GM21786 (cell line): ENCODE measurements around the gene SLC29A1.
"Not testable (repeated sequence)": the region's sequence is repeated elsewhere in the genome, so short reads cannot be mapped to it uniquely, and the experiment has no call there.

Experiments
- ATAC-seq: cut with Tn5 transposase; IDR thresholded peaks from one replicate; pipeline ENCODE4 v1.9.1; 2021; ENCODE audit not compliant: unreplicated experiment

Gene SLC29A1

DNA sequence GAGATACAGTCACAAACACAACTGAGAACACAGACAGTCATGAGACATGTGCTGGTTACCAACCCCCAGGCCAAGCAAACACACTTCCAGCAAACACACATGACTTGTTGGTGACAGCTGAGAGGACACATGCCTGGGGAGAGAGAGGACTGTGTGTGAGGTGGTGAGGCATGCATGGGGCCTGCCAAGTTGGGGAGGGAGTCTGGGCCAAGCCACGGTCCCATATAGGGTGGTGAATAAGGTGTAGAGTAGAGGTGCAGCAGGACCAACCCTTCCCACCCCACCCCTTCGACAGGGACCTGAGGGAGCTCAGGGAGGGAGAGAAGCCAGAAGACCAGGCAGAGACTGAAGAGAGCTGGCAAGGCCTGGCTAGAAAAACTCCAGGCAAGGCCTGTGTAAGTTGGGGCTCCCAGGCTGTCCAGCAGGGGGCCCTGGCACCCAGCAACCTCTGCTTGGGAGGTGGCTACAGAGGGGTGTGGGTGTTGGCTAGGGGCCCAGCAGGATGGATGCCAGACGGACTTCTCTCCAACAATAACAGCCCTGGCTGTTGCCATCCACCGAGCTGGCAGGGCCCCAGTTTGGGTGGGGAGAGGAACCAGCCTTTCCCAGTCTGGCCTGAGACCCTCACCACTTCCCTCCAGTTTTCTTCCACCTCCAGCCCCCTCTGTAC, 2.0 kb upstream of the SLC29A1 start:
- ATAC-seq, result peak; percentile 36

DNA sequence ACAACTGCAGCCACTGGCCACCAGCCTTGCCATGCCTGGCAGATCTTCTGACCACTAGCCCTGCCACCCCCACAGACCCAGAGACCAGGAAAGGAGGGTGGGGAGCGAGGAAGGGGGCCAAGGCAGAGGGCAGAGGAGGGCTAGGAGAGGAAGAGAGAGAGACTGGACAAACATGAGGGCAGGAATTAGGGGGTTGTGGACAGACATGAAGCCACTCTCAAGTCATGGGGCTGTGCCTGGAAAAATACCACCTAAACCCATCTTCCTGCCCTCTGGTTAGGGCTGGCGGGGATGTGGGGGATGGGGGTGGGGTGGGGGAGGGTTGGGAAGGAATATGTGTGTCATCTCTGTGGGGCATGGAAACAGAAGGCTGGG, 1.4 kb upstream of the SLC29A1 start:
- ATAC-seq, result no peak

DNA sequence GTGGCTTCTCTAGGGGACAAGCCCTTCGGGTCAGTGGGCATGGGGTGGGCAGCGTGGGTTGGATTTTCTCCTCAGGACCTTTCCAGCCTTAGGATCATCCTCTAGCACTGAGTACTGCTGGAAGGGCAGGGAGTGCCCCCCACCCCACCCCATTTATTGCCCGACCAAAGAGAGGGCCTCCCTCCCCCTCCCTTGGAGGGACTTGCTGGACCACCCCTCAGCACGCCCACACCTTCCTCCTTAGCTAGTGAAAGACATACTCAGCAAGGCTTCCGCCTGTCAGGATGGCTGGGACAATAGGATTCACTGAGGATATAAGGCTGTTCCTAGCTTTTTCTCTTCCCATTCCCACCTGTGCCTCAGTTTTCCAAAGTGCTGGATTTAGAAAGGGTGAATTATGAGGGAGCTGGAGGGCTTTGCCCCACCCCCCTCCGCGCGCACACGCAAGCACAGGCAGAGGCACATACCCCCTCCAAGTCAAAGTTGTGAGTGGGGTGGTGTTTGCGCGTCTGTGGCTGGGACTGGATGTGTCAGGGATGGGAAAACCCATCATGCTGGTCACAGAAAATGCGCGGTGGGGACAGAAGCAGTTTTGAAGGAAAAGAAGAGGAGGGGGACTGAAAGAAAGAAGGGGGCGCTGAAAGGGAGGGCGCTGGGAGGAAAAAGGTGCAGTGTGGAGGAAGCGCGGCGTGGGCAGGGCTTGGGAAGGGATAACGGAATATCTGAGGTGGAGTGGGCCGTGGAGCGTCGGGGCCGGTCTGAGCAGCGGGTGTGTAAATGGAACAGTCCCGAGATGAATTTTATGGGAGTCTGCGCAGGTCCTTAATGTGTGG, 693 bp upstream of the SLC29A1 start:
- peak; percentile 4 for ATAC-seq

DNA sequence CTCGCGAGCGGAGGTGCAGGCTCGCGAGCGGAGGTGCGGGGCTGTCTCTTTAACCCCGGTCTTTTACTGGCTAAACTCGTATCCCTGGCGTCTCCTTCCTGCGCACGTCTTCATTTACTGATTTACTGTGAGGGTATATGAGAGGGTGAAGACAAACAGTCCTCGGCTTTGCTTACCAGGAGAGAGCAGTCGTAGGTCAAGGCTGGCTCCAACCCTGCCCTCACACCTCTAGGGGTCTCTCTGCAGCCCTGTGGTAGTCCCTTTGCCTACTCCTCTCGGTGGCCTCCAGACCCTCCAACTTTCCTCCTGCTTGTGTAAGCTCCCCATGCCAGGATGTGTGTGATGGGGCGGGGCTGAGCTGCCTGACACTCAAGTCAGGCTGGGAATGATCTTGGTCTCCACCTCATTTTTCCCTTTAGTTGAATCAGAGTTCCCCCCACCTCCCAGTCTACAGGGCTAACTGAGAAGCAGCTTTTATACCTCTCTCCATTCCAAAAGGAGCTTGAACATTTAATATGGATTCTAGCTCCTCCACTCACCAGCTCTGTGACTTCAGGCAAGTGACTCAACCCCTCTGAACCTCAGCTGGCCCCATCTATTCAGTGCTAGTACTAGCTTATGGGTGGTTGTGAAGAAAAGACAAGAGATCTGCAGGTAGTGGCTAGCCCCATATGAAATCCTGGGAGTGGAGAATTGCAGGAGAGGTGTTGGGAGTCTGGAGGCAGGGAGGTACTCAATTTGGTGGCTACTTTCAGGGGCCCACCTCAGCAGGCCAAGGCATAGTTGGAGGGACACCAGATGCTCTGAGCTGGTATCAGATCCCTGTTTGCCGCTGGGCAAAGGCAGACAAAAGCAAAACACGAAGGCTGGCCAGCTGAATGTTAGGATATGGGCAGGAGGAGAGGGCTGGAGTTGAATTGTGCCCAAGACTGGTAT, 902 bp downstream of the SLC29A1 start:
- no peak for ATAC-seq

DNA sequence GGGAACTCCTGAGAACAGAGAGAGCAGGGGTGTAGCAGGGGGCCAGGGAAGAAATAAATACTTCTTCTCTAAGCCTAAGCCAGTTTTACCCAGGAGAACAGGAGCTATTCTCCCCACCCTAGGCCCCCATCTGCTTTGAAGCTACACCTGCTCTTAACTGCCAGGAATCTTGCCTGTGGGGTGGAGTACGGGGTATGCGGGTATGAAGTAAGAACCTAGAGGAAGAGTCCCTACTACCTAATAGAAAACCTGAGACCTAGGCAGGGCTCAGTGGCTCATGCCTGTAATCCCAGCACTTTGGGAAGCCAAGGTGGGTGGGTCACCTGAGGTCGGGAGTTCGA, 1.5 kb downstream of the SLC29A1 start:
- no peak for ATAC-seq

DNA sequence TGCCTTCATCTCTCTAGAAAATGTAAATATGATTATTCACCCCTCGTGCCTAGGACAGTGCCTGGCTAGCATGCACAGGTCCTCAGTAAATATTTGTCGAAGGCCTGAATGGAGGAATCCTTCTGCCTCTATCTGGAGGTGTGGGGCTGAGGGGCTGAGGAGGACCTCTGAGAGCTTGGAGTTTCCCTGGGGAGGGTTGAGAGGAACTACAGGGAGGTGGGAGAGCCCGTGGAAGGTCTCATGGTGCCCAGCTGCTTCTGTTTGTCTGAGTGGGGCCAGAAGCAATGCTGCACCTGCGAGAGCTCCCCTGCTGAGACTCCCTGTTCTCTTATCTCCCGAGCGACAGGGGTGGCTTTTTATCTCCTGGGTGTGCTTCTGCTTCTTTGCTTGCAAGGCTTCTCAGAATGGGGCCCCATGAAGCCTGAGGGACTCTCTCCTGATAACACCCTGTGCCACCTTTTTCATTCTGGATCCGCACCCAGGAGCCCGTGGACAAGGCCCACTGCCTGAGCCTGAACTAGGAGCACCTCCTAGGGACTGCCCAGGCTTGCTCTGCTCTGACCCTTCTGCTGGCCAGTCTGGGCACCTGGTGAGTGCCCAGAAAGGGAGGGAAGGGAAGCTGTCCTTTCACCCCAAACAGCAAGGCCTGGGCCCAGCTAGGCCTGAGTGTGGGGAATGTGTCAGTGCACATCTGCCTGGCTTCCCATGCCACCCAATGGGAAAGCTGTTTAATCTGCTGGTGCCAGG, 2.4 kb downstream of the SLC29A1 start:
- ATAC-seq, result no peak

DNA sequence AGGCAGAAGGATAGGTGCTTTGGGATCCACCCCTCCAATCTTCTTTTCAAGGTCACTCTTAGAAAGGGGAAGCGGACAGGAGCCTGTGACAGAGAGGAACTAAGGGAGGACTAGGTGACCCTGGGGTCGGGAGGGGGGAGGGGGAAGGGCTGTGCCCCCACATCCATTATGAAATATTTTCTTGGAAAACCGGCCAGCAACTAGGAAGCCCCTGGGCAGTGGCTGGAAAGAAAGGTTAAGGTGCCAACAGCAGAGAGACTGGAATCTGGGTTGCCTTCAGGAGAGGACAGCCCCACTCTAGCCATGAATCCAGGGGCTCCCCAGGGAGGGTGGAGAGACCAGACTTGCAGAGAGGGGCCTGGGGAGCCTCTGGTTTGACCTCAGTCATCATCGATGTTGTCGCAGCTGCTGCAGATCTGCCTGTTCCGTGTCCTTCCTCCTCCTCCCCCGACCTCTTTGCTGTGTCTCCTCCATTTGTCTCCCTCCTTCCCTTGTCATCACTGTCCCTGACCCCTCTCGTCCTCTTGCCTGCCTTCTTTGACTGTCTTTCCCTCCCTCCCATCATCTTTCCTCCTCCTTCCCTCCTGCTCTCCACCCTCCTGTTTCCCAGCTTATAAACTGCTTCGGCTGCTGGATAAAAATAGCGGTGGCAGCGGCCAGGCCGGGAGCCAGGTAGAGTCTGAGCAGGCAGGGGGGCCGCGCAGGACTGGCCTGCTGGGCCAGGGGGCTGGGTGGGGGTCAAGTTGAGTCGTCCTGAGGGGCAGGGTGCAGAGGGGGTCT, 3.2 kb downstream of the SLC29A1 start:
- ATAC-seq, result no peak

DNA sequence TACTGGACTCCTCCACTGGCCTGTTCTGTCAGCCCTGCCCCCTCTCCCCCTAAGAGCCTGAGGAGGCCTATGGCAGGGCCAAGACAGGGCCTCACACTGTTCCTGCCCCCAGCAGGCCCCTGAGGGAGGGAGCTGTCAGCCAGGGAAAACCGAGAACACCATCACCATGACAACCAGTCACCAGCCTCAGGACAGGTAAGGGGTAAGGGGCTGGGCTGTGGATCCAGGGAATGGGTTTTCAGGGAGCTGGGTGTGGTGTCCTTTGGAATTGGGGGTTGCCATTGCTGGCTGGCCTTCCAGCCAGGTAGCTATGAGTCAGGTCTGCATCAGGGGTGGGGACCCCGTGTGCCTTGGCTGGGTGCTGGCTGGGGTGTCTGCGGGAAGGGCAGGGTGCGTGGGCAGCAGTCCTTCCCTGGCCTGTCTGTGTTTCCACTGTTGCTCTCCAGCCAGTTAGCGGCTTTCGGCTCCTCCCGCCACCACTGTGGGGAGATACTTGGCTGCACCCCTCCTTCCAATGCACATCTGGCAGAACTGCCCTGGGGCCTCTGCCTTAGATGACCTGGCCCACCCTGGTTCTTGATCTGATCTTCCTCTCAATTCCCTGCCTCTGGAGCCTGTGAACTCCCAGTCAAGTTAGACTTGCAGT, 3.9 kb downstream of the SLC29A1 start:
- no peak for ATAC-seq

DNA sequence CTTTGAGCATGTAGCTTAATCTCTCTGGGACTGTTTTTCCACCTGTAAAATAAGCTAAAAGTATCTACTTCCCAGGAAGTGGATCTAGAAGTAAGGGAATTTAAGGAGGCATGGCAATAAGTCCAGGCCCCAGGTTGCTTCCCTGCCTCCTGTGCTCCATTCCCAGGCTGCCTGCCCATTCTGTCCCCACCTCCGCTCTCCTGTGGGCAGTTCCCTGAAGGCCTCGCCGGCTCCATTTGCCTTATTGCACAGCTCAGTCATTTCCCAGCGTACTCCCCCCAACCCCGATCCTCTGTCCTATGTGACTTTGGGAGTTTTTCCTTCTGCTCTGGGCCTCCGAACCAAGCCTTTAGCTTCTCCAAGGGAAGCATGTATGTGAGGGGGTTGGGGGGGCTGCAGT, 4.6 kb downstream of the SLC29A1 start:
- ATAC-seq, result no peak

DNA sequence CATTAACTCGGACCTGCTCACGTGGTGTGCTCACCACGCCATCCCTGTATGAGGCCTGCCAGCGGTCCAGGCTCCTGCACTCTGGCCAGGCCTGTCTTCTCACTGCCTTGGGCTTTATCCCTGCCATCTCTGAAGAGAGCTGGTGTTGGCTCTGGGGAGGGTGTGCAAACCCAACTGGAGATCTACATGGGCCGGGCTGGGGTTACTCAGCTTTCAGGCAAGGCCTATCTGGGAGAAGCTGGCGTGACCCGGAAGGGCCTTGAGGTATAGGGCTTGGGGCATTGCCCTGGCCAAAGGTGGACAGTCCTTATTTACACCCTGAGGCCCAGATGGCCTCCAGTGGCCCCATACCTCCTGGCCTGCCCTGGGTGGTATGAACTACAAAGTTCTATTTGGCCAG, 5.0 kb downstream of the SLC29A1 start:
- ATAC-seq, result no peak

DNA sequence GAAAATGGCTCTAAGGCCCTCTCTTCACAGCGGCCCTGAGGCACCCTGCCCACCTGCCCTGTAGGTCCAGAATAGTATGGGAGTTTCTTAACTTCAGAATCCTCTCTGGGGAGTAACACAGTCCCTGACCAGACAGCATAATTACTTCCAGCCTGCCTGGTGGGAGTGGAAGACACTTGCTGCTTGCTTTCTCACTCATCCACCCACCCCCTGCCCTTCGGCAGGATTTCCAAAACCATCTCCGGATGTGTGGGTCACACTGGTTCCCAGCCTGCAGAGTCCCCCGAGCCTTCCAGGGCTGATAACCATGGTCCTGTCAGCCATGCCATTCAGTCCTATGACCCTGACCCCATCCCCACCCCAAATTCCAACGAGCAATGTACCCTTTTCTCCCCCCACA, 5.4 kb downstream of the SLC29A1 start:
- ATAC-seq, result no peak

DNA sequence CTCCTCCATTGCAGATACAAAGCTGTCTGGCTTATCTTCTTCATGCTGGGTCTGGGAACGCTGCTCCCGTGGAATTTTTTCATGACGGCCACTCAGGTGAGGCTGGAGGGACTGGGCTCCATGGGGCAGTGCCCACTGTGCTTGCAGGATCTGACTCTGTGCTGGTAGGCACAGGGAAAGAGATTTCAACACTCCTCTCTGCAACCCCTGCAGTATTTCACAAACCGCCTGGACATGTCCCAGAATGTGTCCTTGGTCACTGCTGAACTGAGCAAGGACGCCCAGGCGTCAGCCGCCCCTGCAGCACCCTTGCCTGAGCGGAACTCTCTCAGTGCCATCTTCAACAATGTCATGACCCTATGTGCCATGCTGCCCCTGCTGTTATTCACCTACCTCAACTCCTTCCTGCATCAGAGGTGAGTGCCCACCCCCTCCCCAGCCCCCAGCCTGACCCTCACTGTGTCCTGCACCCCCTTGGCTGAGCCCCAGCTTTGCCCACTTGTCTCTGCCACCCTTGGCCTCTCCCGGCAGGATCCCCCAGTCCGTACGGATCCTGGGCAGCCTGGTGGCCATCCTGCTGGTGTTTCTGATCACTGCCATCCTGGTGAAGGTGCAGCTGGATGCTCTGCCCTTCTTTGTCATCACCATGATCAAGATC, 6.1 kb downstream of the SLC29A1 start:
- no peak for ATAC-seq

DNA sequence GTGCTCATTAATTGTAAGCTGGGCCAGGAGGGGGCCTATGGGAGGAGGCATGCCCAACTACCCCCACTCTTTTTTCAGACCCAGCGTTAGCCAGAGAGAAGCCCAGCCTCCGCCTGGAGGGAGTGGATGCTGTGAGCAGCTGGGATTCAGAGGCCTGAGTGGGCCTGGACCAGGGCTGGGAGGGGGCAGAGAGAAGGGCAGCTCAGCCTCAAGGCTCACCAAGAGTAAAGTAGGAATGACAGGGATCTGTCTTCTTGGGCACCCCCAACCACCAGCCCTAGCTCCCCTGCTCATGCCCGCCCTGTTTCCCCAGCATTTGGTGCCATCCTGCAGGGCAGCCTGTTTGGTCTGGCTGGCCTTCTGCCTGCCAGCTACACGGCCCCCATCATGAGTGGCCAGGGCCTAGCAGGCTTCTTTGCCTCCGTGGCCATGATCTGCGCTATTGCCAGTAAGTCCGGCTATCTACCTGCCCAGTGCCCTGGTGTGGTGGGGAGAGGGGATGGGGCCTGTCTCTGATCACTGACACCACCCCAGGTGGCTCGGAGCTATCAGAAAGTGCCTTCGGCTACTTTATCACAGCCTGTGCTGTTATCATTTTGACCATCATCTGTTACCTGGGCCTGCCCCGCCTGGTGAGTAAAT, 6.8 kb downstream of the SLC29A1 start:
- no peak for ATAC-seq

DNA sequence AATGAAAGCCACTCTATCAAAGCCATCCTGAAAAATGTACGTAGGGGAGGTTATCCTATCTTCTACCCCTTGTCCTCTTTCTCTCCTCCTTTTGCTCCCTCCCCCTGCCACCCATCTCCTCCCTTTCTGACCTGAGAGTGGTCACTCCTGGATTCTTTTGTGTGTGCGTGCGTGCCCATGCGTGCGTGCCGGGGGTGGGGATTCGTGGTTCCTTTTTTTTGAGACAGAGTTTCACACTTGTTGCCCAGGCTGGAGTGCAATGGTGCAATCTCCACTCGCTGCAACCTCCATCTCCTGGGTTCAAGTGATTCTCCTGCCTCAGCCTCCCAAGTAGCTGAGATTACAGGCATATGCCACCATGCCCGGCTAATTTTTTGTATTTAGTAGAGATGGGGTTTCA, 8.0 kb downstream of the SLC29A1 start:
- ATAC-seq, result not testable (repeated sequence)

DNA sequence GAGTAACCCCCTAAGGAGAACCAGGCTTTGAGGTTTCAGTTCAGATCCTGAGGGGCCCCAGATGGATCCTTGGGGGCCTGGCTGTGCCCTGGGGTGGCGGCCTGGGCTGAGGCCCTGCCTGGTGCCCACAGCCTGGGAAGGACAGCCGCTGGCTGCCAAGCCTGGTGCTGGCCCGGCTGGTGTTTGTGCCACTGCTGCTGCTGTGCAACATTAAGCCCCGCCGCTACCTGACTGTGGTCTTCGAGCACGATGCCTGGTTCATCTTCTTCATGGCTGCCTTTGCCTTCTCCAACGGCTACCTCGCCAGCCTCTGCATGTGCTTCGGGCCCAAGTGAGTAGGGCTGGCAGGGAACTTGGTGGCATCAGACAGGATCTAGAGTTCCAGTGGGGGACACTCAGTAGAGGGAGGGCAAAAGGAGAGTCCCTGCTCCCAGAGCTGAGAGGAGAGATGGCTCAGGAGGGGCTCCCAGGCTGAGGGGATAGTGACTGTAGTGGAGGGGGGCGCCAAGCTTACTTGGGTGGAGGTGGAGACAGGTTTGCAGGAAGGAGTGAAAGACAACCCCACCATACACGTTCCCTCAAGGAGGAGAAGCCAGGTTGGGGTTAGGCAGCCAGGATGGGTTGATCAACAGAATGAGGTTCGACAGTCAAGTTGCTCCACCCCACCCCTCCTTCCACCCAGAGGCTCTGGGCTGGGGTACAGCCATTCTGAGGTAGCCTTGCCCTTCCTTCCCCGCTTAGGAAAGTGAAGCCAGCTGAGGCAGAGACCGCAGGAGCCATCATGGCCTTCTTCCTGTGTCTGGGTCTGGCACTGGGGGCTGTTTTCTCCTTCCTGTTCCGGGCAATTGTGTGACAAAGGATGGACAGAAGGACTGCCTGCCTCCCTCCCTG, 9.5 kb downstream of the SLC29A1 start:
- no peak for ATAC-seq

DNA sequence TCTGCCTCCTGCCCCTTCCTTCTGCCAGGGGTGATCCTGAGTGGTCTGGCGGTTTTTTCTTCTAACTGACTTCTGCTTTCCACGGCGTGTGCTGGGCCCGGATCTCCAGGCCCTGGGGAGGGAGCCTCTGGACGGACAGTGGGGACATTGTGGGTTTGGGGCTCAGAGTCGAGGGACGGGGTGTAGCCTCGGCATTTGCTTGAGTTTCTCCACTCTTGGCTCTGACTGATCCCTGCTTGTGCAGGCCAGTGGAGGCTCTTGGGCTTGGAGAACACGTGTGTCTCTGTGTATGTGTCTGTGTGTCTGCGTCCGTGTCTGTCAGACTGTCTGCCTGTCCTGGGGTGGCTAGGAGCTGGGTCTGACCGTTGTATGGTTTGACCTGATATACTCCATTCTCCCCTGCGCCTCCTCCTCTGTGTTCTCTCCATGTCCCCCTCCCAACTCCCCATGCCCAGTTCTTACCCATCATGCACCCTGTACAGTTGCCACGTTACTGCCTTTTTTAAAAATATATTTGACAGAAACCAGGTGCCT, 10.2 kb downstream of the SLC29A1 start:
- ATAC-seq, result no peak
